Stimulated activated CD8-positive, alpha-beta memory T cell treated with anti-CD3 and anti-CD28 coated beads, Interleukin-2, amount 100 ng/mL, for 1 hour (primary cell): ENCODE results near the gene DPP4.
"Not testable (repeated sequence)": the region's sequence is repeated elsewhere in the genome, so short reads cannot be mapped to it uniquely, and the experiment has no call there.

Experiments used
- DNase-seq, 2 donors: peaks; one replicate each; pipeline ENCODE4 v3.0.0-alpha.2; 2020; ENCODE audit warnings: low read depth in 2 of 2

DPP4 gene

DNA sequence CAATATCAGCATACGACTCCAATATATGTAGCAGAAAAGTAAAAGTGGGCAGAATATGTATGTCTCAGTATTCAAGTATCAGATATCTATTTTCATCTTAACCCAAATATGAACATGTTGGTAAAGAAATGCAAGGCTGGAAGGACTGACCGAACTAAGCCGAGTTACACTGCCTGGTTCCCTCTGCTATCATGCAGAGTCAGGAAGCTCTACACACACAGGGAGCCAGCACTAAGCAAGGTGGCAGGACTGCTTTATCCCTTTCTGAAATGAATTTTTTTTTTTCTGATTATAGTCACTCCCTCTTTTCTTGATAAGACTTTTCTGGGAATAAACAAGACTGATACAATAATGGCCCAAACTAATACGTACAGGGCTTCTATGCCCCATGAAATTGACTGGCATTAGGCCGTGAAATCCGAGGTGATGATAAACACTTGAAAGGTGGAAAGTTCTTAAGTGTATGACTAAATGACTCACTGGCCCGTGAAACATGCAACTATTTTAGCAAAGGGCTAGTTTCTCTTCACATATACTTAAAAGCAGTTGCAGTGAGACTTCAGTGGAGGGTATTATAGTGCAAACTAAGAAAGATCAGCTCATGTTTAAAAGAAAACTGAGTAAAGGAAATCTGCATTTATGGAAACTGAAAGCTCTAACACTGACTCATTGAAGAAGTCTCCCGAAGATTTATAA lies 14.9 kb downstream of the DPP4 start:
- no peak for DNase-seq

DNA sequence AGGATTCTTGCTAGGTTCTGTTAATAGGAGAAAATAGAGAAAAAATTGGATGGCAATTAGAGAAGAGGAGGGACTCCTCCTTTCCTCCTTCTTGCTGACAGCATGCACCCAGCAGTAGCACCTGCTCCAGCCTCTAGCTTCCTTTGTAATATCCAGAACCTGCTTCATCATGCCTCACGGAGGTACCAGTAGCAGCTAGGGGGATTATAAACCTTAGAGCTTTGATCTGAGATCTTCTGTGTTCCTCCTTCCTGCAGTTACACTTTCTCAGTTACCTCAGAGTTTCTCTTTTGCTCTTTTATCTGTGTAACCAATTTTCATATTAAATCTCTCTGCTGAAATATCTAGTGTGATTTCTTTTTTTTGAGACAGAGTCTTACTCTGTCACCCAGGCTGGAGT lies 16.6 kb downstream of the DPP4 start:
- no peak for DNase-seq

- no peak for DNase-seq
Measured at GRCh38 chr2:162056796-162057399, 17.1 kb downstream of the DPP4 start.

DNA sequence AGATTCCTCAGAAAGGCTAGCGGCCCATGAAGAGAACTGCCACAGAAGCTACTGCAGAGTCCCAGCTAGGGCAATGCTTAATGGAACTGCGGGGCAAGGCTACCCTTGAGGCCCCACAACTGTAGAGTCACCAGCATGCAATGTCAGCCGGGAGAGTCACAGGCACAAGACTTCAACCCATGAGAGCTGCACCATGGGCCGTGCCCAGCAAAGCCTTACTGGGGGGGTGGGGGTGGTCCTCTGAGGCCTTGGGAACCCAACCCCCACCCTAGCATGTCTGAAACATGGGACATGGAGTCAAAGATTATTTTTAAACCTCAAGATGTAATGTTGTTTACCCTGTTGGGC lies 20.2 kb downstream of the DPP4 start:
- no peak for DNase-seq

GRCh38 chr2:162053066-162053807 lies 20.8 kb downstream of the DPP4 start:
- DNase-seq: no peak

- DNase-seq: no peak
Measured at GRCh38 chr2:162050513-162050961, 23.5 kb downstream of the DPP4 start.

DNA sequence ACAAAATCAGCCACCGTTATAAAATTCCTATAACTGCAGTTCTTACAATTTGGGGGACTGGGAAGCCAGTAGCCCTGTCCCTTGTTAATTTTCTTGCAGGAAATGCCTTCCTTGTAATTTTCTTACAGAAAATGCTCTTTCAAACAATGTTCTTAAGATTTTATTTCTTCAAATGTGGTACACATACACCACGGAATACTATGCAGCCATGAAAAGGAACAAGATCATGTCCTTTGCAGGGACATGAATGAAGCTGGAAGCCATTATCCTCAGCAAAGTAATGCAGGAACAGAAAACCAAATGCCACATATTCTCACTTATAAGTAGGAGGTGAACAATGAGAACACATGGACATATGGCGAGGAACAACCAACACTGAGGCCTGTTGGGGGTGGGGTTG lies 24.9 kb downstream of the DPP4 start:
- DNase-seq: not testable (repeated sequence)

GRCh38 chr2:162044586-162044985 lies 29.4 kb downstream of the DPP4 start:
- no peak for DNase-seq

GRCh38 chr2:162043132-162043531 lies 30.9 kb downstream of the DPP4 start:
- DNase-seq: no peak

- no peak for DNase-seq
Measured at GRCh38 chr2:162041485-162041884, 32.5 kb downstream of the DPP4 start.

DNA sequence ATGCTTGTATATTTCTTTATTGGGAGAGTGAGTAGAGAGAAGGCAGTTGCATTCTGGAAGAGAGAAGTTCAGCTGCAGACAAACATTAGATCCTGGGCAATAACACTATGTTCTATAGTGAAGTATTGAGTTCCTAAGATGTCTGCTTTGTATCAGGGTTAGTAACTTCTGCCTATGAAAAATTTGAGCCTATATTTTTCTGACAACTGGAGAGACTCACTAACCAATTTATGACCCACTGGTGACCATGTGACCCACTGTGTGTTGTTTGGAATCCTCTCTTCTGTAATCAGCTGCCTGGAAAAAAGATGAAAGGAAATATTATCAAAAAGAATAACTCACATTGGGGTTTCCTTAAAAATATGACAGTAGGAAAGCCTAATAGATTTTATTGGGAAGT lies 35.3 kb downstream of the DPP4 start:
- DNase-seq: no peak

GRCh38 chr2:162037886-162038285 lies 36.1 kb downstream of the DPP4 start:
- DNase-seq: no peak

GRCh38 chr2:162037028-162037795 lies 36.8 kb downstream of the DPP4 start:
- no peak for DNase-seq

DNA sequence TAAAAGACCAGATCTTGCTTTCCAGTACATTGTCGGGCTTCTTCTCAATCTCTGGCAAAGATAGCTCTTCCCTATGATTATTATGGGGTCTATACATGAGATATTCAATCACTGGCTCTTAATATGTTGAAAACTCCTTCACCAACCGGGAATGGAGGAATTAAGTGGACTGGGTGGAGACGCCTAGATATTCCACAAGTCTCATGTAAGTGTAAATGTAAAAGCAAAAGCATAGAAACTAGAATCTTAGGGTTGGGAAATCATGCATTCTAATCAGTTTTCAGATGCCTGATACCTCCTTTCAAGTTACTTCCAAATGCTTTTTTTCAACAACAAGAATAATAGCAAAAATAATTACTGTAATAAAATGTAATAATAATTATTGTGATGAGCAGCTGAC lies 38.0 kb downstream of the DPP4 start:
- no peak for DNase-seq

DNA sequence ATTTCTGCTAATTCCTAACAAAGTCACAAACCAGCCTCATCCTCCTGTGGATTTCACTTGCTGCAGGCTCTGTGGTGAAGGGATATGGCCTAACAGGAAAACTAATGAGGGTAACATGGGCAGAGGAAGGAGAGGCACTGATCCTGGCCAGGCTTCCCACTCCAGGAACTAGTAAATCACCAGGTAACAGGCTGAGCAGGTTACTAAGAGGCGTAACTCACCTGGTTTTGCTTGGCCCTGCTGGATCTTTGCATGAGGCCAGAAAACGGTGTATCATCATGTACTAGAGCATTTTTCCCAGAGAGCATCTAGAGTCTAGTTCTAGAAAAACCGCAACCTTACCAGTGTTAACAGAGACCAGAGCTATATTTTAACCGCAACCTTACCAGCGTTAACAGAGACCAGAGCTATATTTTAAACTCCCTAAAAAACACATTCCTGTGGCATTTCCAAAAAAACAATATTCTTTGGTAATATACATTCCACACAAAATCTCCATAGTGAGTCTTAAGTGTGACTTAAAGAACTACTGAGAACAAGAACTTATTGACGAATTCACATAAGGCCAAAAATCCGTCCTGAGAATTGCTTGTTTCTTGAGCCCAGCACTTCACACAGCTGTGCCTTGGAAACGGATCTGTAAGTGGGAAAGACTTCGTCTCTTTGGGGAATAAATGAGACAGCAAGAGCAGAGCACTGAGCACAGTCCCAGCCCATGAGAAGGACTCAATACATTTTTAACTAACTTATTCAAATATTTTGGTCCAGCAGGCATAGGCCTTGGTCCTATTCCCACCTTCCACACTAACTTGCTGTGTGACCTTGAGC lies 43.4 kb downstream of the DPP4 start:
- DNase-seq: no peak

- DNase-seq: no peak
Measured at GRCh38 chr2:162029287-162029901, 44.6 kb downstream of the DPP4 start.

GRCh38 chr2:162028511-162028910 lies 45.5 kb downstream of the DPP4 start:
- no peak for DNase-seq

- no peak for DNase-seq
Measured at GRCh38 chr2:162025121-162025911, 48.7 kb downstream of the DPP4 start.

DNA sequence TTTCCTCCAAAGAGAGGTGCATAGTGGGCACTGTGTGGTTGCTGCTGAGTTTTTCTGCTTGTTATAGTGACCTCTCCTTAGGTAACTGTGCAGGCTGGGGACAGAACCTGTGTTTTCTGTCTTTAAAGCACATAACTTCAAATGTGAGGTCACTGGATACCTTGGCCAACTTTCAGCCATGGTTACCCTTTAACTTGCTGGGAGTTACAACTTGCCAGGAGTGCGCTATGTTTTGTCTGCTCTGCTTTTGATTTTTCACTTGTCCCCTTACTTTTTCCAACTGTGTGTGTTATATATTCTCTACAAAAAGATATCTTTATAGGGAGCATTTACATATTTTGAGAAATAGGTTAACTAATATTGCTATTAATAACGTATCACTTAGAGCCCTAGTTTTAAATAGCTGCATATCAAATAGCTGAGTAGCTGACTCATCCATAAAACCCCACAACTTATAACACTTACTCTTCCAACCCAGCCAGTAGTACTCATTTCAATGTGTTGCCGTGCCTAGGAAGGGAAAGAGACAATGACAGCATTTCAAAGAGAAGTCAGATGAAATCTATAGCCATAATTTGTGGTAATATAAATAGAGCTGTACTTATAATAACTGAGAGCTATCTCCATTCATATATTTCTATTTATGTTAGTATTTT lies 51.6 kb downstream of the DPP4 start:
- no peak for DNase-seq
